ENCODE data around the gene SLC17A3. TPM values are rescaled to one million over a fixed set of nuclear protein-coding genes. Genes with fewer than 3 reads are reported as not detected.

The SLC17A3 gene
- total and polyA plus RNA-seq, 8 donors = 0.02 TPM; not detected in 7

GRCh38 chr6:25918083-25918683 is 44.1 kb upstream of the SLC17A3 start:
- intact Hi-C loops (cut with DNase I) = no loop called here
- no peak for ATAC-seq
- Histone ChIP-seq H3K27ac (no peak overlapping the region), H3K4me3 (no peak overlapping the region), H3K4me1 (no peaks in the 10 kb centered on the region), H3K27me3 (no peaks in the 10 kb centered on the region), H3K9me3 (no peaks in the 10 kb centered on the region), H3K36me3 (no peaks in the 10 kb centered on the region)
- no peak for DNase-seq
- 73 to 76% methylated on average over 5 of the region's 5 CpGs for WGBS, 2 donors
- TF ChIP-seq CTCF (IDR thresholded peaks at IDR 0.05) = no peak
- no peak for FAIRE-seq

GRCh38 chr6:25916789-25917490 is 42.9 kb upstream of the SLC17A3 start:
- no peak for TF ChIP-seq CTCF (IDR thresholded peaks at IDR 0.05)
- intact Hi-C loops (cut with DNase I) = no loop called here
- ATAC-seq (no peak), FAIRE-seq (no peak), DNase-seq (no peak)
- WGBS, 2 donors = 73 to 76% methylated on average over 7 of the region's 7 CpGs
- Histone ChIP-seq H3K27me3 (no peaks in the 10 kb centered on the region), H3K4me1 (no peaks in the 10 kb centered on the region), H3K9me3 (no peaks in the 10 kb centered on the region), H3K27ac (no peak overlapping the region), H3K36me3 (no peaks in the 10 kb centered on the region), H3K4me3 (no peak overlapping the region)

- DNase-seq = no peak
- 81 to 85% methylated on average over 3 of the region's 3 CpGs for WGBS, 2 donors
- H3K27ac ChIP-seq = no peak overlapping the region
- no peak overlapping the region for H3K4me3 ChIP-seq
- no peaks in the 10 kb centered on the region for H3K4me1 ChIP-seq
- no peak for ATAC-seq
- H3K27me3 ChIP-seq = no peaks in the 10 kb centered on the region
- intact Hi-C loops (cut with DNase I) = no loop called here
- H3K36me3 ChIP-seq = no peaks in the 10 kb centered on the region
- no peak for TF ChIP-seq CTCF (IDR thresholded peaks at IDR 0.05)
- no peaks in the 10 kb centered on the region for H3K9me3 ChIP-seq
- no peak for FAIRE-seq
Measured at GRCh38 chr6:25916330-25916729, 42.3 kb upstream of the SLC17A3 start.

- Histone ChIP-seq H3K27me3 (no peaks in the 10 kb centered on the region), H3K27ac (no peak overlapping the region), H3K4me1 (no peaks in the 10 kb centered on the region), H3K9me3 (no peaks in the 10 kb centered on the region), H3K36me3 (no peaks in the 10 kb centered on the region), H3K4me3 (no peak overlapping the region)
- FAIRE-seq (no peak), DNase-seq (no peak), ATAC-seq (no peak)
- 75 to 77% methylated on average over 3 of the region's 3 CpGs for WGBS, 2 donors
- intact Hi-C loops (cut with DNase I) = no loop called here
- TF ChIP-seq CTCF (IDR thresholded peaks at IDR 0.05) = no peak
Measured at GRCh38 chr6:25913741-25914140, 39.7 kb upstream of the SLC17A3 start.

GRCh38 chr6:25911351-25911750 is 37.3 kb upstream of the SLC17A3 start:
- H3K4me1 ChIP-seq = peaks cover 0 to 12% (median 10%) of the 10 kb centered on the region in 3 donors
- no peak overlapping the region for H3K4me3 ChIP-seq
- WGBS, 2 donors = 67 to 72% methylated on average over 4 of the region's 4 CpGs
- ATAC-seq = no peak
- no peaks in the 10 kb centered on the region for H3K9me3 ChIP-seq
- no peaks in the 10 kb centered on the region for H3K36me3 ChIP-seq
- no peak for TF ChIP-seq CTCF (IDR thresholded peaks at IDR 0.05)
- no peaks in the 10 kb centered on the region for H3K27me3 ChIP-seq
- intact Hi-C loops (cut with DNase I) = no loop called here
- no peak for DNase-seq
- FAIRE-seq = no peak
- H3K27ac ChIP-seq = no peak overlapping the region
